ENCODE measurements around the gene ENPP6.
"Not testable (repeated sequence)": the region's sequence is repeated elsewhere in the genome, so short reads cannot be mapped to it uniquely, and the experiment has no call there.

Gene ENPP6

DNA sequence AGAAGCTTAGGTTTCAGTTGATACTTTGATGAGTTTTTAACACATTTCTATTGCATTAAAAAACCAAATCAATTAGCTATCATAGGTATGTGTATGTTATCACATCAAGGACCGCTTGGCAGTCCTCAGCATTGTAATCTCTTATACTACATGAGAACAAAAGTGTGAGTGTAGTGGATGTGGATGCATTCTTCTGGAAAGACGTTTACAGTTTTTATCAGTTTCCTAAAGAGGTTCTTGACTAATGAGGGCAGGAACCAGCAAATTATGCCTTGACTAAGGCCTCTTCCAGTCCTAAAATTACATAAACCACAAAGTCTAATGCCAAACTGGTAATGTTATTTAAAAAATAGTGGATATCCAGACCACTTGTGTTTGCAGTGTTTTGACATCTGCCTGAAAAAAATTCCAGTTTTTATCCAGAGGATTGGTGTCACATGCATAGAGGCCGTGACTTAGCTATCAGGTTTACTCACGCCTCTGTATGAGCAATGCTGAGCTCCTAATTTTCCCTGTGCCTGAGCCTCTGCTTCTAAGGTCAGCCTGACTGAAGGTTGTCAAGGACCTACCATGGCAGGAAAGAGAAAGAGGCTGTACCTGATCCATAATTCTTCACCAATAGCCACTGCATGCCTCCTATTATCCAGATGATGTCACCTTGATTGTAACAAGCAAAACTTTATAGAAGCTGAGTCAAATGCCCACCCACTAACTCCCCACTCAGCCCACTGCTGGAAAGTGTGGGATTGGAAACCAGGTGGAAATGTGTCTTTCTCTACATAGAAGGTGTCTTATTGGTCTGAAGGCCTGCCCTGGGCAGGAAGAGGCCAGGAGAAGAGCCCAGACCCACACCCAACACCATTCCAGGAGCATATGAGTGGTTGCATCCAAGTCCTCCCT lies 68.7 kb downstream of the ENPP6 start:
- peak overlapping the region in 2 of 11 experiments; percentile 49 to 50; a peak in 5 of 22 replicates for H3K27ac ChIP-seq
- no peaks in the 10 kb centered on the region for H3K27me3 ChIP-seq
- H3K36me3 ChIP-seq, result no peaks in the 10 kb centered on the region
- peaks cover 0 to 33% (median 7%) of the 10 kb centered on the region in 10 experiments; a peak in 9 of 20 replicates for H3K4me1 ChIP-seq
- peak overlapping the region in 5 of 11 experiments; percentile 15 to 75 (median 69); a peak in 8 of 22 replicates for H3K4me2 ChIP-seq
- no peak overlapping the region for H3K4me3 ChIP-seq
- H3K9me3 ChIP-seq (replicated peaks in 1 of 11), result no peaks in the 10 kb centered on the region
- no peak for TF ChIP-seq Cebpa-rat (IDR thresholded peaks at IDR 0.05)
- no peaks in the 10 kb centered on the region for H4K20me1 ChIP-seq
- H3K9ac ChIP-seq, result no peak overlapping the region

DNA sequence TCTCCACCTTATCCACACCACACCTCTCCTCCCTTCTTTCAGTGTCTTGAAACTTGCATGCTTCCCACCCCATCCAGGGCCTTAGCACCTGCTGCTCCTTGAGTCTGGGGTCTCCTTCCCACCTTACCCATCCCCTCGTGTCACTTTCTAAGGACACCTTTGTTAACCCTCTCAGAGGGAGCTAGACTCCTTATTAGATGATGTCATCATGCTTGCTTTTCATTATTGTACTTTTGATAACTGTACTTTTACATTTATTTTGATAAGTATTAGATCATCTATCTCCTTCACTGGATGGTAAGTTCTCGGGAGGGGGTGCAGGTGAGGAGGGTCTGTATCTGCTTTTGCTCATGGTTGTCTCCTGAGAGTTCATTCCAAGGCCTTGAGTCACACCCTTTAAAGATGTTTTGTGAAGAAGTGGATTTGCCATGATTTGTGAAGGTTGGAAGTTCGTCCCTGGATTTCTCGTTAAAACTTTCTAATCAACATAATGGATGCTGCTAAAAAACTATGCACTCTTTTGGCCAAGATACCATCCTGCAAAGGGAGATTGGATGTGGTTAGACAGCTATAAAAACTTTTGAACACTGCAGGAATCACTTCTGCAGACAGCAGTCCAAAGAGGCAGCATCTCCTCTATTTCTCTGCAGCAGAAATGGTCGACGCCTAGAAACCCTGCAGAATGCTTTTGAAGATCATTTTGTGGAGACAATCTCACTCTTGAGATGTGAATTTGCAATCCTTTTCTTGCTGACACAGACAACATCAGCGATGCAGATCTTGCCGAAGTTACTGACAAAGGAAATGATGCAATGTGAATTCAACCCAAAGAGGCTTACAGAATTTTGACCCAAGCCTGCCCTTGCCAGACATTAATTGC lies 69.6 kb downstream of the ENPP6 start:
- H3K27me3 ChIP-seq, result no peaks in the 10 kb centered on the region
- H3K9me3 ChIP-seq (replicated peaks in 1 of 11), result no peaks in the 10 kb centered on the region
- peak overlapping the region in 2 of 11 experiments; percentile 18 to 49; a peak in 1 of 22 replicates for H3K27ac ChIP-seq
- peak overlapping the region in 5 of 11 experiments; percentile 15 to 75 (median 69); a peak in 10 of 22 replicates for H3K4me2 ChIP-seq
- peaks cover 0 to 33% (median 7%) of the 10 kb centered on the region in 10 experiments; a peak in 9 of 20 replicates for H3K4me1 ChIP-seq
- H4K20me1 ChIP-seq, result no peaks in the 10 kb centered on the region
- no peak overlapping the region for H3K9ac ChIP-seq
- H3K36me3 ChIP-seq, result no peaks in the 10 kb centered on the region
- H3K4me3 ChIP-seq, result no peak overlapping the region
- peak in 1 of 11 experiments; percentile 60; a peak in 1 of 22 replicates for TF ChIP-seq Cebpa-rat (IDR thresholded peaks at IDR 0.05)

DNA sequence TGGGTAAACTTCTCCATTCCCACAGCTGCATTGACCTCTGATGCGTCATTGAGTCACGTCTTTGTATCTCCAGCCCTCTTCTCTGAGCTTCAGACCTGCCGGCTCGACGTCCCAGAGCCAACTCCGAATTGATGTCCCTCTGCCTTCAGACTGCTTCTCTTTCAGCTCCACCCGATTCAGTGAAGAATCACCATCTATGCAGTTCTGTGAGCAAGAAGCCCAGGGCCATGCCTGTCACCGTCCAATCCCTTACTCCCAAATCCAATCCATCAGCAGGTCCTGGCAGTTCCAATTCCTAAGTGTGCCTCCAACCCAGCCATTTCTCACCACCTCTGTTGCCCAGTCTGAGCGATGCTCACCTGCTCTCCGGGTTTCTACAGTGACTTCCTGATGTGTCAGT lies 70.7 kb downstream of the ENPP6 start:
- TF ChIP-seq Cebpa-rat (IDR thresholded peaks at IDR 0.05), result no peak
- Histone ChIP-seq H3K27me3 (no peaks in the 10 kb centered on the region), H3K4me2 (peak overlapping the region in 2 of 11 experiments; percentile 69 to 70; a peak in 2 of 22 replicates), H3K9me3 (replicated peaks in 1 of 11) (peaks cover 0 to 3% (median 0%) of the 10 kb centered on the region in 11 experiments; a peak in 3 of 22 replicates), H3K9ac (no peak overlapping the region), H3K36me3 (no peaks in the 10 kb centered on the region), H3K4me3 (no peak overlapping the region), H4K20me1 (no peaks in the 10 kb centered on the region), H3K4me1 (peaks cover 0 to 33% (median 7%) of the 10 kb centered on the region in 10 experiments; a peak in 9 of 20 replicates), H3K27ac (no peak overlapping the region)

DNA sequence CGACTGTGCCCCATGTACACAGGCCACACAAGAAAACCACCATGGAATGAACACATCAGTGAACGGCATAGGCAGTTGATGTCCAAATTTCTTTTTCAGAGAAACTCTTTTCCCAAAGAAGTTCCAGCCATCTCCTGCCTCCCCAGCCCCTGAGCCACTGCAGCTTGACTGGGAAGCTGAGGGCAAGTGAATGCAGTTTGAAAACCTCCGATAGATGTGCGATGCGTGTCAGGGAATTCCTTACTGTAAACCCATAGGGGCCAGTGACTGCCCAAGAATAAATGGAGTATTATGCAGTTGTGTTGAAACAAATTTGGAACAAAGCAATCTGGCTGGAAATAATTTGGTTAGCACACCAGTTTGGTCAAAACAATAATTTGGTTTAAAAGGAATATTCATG lies 72.1 kb downstream of the ENPP6 start:
- Histone ChIP-seq H3K4me3 (no peak overlapping the region), H3K27me3 (no peaks in the 10 kb centered on the region), H3K36me3 (no peaks in the 10 kb centered on the region), H4K20me1 (no peaks in the 10 kb centered on the region), H3K9ac (no peak overlapping the region), H3K9me3 (replicated peaks in 1 of 11) (peaks cover 5 to 14% (median 7%) of the 10 kb centered on the region in 11 experiments; a peak in 16 of 22 replicates), H3K4me1 (peaks cover 0 to 33% (median 7%) of the 10 kb centered on the region in 10 experiments; a peak in 9 of 20 replicates), H3K4me2 (no peak overlapping the region), H3K27ac (no peak overlapping the region)
- TF ChIP-seq Cebpa-rat (IDR thresholded peaks at IDR 0.05), result no peak

DNA sequence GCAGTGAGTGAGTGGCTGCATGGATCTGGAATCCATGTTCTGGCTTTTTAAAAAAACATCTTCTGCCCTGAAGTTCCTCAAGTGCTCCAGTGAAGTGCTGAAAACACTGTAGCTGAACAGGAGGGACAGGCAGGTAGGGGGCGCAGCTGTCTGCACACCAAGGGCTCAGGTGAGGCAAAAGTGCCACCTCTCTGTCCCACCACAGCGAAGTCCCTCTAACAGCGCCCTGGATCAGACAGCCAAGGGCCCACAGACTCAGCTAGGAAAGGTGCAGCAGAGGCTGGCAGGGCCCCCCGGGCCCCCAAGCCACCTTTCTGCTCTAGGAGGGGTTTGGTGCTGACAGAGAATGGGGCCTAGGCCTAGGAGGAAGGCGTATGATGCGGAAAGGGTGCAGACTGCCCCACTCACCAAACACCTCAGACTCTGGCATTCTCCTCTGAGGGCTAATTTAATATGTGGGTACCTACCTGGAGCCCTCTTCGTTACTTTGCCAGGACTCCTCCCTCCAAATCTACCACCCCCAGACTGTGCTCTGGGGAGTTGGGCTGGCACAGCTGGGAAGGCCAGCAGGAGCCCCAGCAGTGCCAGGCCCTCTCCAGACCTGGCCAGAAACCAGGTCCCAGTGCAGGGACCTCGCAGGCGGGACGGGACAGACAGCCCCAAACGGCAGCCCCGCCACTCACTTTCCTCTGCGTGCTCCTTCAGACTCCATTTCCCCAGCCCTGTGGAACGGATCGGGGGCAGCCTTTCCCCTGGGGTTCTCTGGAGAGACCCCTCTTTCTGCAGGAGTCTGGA lies 73.7 kb downstream of the ENPP6 start:
- H3K4me1 ChIP-seq, result peaks cover 0 to 22% (median 7%) of the 10 kb centered on the region in 10 experiments; a peak in 9 of 20 replicates
- H3K27ac ChIP-seq, result no peak overlapping the region
- peaks cover 5 to 14% (median 7%) of the 10 kb centered on the region in 11 experiments; a peak in 16 of 22 replicates for H3K9me3 ChIP-seq (replicated peaks in 1 of 11)
- TF ChIP-seq Cebpa-rat (IDR thresholded peaks at IDR 0.05), result no peak
- no peak overlapping the region for H3K4me3 ChIP-seq
- H3K9ac ChIP-seq, result no peak overlapping the region
- H3K4me2 ChIP-seq, result no peak overlapping the region
- H3K27me3 ChIP-seq, result no peaks in the 10 kb centered on the region
- H4K20me1 ChIP-seq, result no peaks in the 10 kb centered on the region
- H3K36me3 ChIP-seq, result no peaks in the 10 kb centered on the region

DNA sequence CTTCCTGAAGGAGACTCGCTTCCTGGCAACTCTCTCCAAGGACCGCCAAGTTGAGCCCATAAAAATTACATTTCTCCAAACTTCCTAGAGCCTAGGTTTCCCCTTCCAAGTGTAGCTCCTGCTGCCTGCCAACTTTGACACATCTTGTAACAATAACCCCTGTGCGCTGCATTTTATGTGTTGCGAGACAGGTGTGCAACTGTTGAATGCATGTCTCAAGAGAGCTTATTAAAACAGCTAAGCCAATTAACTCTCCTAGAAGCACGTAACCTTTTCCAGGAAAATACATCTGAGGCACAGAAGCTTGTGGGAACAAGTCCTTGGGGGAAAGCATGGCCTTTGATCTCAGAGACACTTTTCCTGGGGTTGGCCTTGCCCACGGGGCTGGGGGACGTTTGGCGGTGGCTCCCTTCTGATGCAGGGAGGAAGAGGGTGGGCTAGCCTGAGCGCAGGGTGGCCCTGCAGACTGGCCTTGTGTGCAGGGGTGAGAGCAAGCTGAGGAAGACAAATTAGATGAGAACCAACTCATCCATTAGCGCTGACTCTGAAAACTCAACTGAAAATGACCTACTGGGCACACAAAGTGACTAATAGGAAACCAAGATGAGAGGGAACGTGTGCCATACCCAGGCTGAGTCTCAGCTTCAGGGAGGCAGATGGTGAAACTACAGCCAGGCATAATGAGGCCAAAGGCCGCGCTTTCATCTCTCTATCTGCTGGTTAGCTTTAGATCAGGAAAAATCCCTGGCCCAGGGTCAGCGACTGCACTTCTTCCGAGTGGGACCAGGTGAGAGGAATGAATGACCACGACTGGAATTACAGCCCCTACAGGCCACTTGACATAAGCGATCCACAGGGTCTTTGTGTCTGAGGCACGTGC lies 75.3 kb downstream of the ENPP6 start:
- H3K36me3 ChIP-seq, result no peaks in the 10 kb centered on the region
- H3K4me3 ChIP-seq, result no peak overlapping the region
- H4K20me1 ChIP-seq, result no peaks in the 10 kb centered on the region
- peaks cover 9 to 27% (median 11%) of the 10 kb centered on the region in 11 experiments for H3K9me3 ChIP-seq (replicated peaks in 1 of 11)
- H3K4me2 ChIP-seq, result no peak overlapping the region
- no peak overlapping the region for H3K9ac ChIP-seq
- H3K27me3 ChIP-seq, result no peaks in the 10 kb centered on the region
- no peak overlapping the region for H3K27ac ChIP-seq
- peaks cover 0 to 6% (median 0%) of the 10 kb centered on the region in 10 experiments; a peak in 6 of 20 replicates for H3K4me1 ChIP-seq
- no peak for TF ChIP-seq Cebpa-rat (IDR thresholded peaks at IDR 0.05)

DNA sequence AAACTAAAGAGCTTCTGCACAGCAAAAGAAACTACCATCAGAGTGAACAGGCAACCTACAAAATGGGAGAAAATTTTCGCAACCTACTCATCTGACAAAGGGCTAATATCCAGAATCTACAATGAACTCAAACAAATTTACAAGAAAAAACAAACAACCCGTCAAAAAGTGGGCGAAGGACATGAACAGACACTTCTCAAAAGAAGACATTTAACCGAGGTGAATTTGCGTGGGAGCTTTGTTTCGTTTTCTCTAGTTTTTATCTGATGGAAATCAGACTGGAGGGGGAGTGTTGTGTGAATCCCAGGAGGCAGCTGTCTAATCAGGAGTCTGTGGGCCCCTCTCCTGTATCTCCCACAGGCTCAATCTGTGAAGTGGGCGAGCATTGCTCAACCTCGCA lies 76.8 kb downstream of the ENPP6 start:
- not testable (repeated sequence) for H3K27me3 ChIP-seq, H4K20me1 ChIP-seq, H3K9ac ChIP-seq, H3K36me3 ChIP-seq, H3K27ac ChIP-seq, H3K4me2 ChIP-seq, H3K4me1 ChIP-seq, H3K4me3 ChIP-seq
- H3K9me3 ChIP-seq (replicated peaks in 1 of 11), result peaks cover 21 to 39% (median 25%) of the 10 kb centered on the region in 11 experiments

DNA sequence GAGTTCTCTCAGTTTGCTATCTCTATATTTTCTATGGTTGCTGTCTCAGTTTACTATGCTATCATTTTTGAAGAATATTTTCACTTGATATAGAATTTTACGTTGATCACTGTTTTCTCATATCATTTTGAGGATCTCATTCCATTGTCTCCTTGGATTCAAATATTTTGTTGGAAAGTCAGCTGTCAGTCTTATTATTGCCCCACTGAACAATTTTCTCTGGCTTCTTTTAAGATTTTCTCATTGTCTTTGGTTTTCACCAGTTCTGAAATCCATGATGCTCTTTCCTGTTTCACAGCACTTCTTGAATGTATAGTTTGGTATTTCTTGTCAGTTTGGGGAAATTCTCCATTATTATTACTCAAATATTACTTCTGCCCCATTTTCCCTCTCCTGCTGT lies 81.1 kb downstream of the ENPP6 start:
- Histone ChIP-seq H3K9ac (no peak overlapping the region), H3K4me1 (no peaks in the 10 kb centered on the region), H3K27ac (no peak overlapping the region), H3K4me3 (no peak overlapping the region), H4K20me1 (no peaks in the 10 kb centered on the region), H3K9me3 (replicated peaks in 1 of 11) (peaks cover 21 to 32% (median 25%) of the 10 kb centered on the region in 11 experiments), H3K4me2 (no peak overlapping the region), H3K27me3 (no peaks in the 10 kb centered on the region), H3K36me3 (no peaks in the 10 kb centered on the region)
- TF ChIP-seq Cebpa-rat (IDR thresholded peaks at IDR 0.05), result no peak

All from BLaER1 treated with 17β-estradiol and CSF1 and Interleukin-3, amounts not matched to agents 10 nM and 100 nM (cell line).